T47D (cell line): ENCODE results near the gene FANCD2OS.
"Not testable (repeated sequence)": the region's sequence is repeated elsewhere in the genome, so short reads cannot be mapped to it uniquely, and the experiment has no call there.

ENCODE experiments used
- DNase-seq, 2 experiments: peaks; one replicate each; pipeline versions ENCODE4 v3.0.0 to v3.0.0-alpha.2; 2011 to 2012; ENCODE audit warnings: low read depth in 1 of 2, low spot score in 1 of 2
- JUND ChIP-seq: IDR thresholded peaks from 2 replicates; pipeline ENCODE4 v1.6.1; 2012; ENCODE audit warnings: low read depth
- in situ Hi-C: cut with HindIII; loops from 2 replicates; pipeline ENCODE4 v1.10.0; 2016; ENCODE audit warnings: low sequenced_read_pairs, low pct_unique_long_range_greater_than_20kb

The FANCD2OS gene

DNA sequence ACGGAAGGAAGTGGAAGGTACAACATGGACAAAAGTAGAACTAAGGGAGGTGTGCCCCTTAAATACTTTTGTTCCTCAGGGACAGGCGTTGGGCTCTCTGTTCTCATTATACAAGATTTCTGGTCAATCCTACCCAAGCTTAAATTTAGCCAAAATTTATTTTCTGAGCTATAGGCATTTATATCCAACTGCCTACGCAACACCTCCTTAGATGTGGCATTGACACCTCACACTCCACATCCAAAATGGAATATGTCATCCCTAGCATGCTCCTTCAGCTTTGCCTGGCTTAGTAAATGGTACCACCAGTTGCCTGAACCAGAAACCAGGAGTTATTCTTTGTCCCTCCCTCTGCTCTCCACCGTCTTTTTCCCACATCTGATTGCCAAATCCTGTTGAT is 26.2 kb downstream of the FANCD2OS start:
- no peak for DNase-seq
- in situ Hi-C loops: no loop called here
- TF ChIP-seq JUND: no peak

DNA sequence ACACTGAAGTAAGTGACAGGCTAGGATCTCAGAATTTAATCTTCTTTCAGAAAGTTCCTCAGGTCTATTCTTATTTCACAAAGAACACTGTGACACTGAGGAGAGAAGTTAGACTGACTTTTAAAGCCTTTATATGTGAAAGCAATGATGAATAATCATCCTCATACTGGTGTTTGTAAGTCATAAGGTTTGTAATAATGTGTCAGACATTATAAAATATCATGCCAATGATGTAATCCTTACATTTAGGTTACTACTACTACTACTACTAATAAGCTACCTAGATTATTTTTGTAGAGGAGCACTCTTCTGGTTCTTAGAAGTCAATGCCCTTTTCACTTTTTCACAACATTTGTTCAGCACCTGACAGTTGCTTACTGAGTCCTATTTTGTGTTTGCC is 33.4 kb downstream of the FANCD2OS start:
- TF ChIP-seq JUND: no peak
- in situ Hi-C loops: no loop called here
- no peak for DNase-seq

DNA sequence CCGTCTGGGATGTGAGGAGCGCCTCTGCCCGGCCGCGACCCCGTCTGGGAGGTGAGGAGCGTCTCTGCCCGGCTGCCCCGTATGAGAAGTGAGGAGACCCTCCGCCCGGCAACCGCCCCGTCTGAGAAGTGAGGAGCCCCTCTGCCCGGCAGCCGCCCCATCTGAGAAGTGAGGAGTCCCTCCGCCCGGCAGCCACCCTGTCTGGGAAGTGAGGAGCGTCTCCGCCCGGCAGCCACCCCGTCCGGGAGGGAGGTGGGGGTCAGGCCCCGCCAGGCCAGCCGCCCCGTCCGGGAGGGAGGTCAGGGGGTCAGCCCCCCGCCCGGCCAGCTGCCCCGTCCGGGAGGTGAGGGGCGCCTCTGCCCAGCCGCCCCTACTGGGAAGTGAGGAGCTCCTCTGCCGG is 38.0 kb downstream of the FANCD2OS start:
- DNase-seq, in situ Hi-C loops: not testable (repeated sequence)

DNA sequence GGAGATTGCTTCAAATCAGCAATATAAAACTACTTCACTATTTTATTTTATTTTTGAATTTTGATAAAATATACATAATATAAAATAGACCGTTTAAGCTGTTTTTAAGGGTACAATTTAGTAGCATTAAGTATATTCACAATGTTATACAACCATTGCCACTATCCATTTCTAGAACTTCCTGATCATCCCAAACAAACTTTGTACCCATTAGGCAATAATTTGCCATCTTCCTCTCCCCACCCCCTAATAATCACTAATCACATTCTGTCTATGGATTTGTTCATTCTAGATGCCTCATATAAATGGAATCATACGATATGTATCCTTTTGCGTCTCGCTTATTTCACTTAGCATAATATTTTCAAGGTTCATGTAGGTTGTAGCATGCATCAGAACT is 53.0 kb downstream of the FANCD2OS start:
- DNase-seq: no peak
- no peak for TF ChIP-seq JUND
- in situ Hi-C loops: no loop called here
